Endometrial microvascular endothelial cells (primary cell): ENCODE data around the gene FAAP20. TPM values are rescaled to one million over a fixed set of nuclear protein-coding genes. Genes with fewer than 3 reads are reported as not detected.

Experiments used
- in situ Hi-C: cut with HindIII; loops from 2 replicates; pipeline ENCODE4 v1.10.0; 2017; ENCODE audit warnings: low sequenced_read_pairs, low pct_unique_long_range_greater_than_20kb; ENCODE audit errors: inconsistent ontology term
- total RNA-seq: library from RNA; depleted of rRNA; stranded (reverse); fragments of >200 nt; gene quantifications from one replicate; pipeline ENCODE4 v1.2.3, GENCODE V29; 2015; ENCODE audit errors: inconsistent ontology term

The FAAP20 gene, protein sequence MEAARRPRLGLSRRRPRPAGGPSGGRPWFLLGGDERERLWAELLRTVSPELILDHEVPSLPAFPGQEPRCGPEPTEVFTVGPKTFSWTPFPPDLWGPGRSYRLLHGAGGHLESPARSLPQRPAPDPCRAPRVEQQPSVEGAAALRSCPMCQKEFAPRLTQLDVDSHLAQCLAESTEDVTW
- 34.9 TPM for total RNA-seq

DNA sequence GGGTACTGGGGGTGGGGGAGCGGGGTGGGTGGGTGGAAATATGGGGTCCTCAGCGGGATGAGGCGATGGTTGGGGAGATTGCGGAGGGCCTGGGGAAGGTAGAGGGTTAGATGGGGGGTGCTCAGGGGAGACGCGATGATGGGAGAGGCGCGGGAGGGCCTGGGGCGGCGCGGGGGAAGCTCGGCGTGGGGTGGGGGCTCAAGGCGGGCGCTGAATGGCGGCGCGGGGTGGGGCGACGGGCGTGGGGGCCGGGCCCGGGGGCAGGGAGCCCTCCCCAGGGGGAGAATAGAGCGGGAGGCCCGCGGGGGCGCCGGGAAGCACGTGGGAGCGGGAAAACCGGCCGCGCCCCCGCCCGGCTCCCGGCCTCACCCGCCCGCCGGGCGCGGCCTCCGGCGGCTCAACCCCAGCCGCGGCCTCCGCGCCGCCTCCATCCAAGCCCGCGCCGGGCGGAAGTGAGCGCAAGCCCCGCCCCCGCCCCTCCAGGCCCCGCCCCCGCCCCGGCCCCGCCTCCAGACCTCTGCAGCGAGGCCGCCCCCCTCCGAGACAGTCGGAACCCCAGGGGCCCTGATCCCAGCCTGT lies at the start of gene FAAP20:
TSS of gene FAAP20 (minus strand) at position 454 of the 579 bp plus-strand sequence. CDS start at position 431, 23 bp downstream.
- in situ Hi-C loops: loop anchor here (10.0 kb wide), 2 partner anchors 110 to 200 kb away; partner anchors contain the start of genes MORN1 and RER1

DNA sequence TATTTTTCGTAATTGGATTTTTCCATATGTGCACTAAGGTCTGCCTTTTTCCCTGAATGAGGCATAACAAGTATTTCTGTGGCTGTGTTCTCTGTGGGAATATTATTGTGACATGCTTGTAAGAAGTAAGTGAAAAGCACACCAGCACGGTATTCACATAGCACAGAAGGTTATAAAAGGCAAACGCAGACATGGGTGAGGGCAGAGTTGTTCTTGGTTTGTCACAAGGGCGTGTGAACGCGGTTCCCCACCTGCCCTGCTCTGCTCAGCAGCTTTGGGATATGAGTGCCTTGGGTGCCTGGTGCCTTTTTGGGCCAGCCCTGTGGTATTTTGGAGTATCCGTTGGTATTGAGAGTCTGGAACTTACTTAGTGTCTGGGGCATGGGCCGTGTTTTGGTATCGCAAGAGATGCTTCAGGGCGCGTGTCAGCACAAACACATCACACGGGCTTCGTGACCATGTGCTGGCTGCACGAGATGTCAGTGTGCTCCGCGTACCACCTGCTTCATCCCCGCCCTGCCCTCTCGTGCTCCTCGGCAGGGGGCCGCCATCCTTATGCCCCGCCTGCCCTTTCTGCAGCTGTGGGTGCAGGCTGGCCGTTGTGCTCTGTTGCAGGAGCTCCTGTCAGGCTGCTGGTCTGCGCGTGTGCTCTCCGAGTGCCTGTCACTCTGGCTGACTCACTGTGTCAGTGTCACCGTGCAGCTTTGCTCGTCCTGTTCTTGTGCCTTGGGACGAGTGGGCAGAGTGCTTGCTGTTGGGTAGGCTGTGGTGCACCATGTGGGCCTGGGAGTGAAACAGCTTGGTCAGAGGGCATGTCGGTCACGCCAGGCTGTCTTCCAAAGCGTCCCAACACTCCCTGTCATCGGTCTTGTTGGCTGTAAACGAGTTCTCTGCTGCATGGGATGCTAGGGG lies 48.5 kb upstream of the FAAP20 start:
- in situ Hi-C loops: no loop called here

DNA sequence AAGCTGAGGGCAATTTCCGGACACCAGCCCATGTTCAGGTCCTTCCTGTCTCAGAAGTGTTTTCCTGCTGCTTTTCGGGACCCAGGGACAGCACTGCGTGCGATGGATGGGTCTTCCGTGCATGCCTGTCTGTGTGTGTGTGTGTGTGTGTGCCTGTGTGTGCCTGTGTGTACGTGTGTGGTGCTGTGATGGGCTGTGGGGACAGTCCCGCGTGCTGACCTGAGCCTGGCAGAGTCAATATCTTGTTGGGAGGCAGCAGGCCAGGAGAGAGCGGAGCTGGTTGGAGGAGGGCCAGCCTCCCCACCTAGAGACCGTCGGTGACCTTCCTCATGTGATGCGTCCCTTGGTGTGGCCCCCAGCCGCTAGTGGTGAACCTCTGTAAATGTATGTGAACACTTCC lies 47.2 kb upstream of the FAAP20 start:
- in situ Hi-C loops: no loop called here

DNA sequence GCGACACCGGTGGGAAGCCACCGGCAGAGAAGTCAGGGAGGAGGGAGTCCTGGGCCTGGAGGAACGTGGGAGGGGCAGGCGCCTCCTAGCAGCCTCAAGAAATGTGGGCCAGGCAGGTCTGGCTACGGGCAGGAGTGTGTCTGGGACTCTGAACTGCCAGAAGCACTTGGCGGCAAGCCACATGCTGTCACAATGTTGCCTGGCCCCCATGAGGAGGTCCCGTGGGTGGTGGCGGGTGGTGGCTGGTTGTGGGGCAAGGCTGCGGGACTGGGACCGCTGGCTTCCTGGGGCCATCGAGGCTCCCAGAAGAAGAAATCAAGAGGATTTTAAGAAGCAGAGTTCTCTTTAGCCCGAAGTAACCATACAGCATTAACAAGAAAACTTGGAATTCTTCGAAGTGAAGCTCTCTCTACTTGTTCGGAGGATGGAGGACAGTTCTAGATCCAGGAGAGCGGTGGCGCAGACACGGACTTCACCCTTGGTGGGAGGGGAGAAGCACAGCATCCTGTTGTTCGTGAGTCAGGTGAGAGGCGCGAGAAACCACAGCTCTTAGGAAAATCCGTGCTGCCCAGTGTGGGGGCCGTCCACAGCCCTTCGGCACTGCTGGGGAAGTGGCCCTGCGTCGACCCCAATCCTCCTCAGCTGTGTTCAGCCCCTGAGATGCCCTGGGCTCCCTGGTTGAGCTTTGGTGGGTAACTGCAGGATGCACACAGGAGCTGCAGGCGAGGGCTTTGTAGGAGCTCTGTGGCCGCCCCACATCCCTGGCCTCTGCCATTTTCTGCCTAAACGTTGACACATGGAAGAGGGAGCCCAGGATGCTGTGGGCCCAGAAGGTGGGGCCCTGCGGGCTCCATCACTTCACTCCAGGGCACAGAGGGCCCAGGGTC lies 45.9 kb upstream of the FAAP20 start:
- in situ Hi-C loops: no loop called here

DNA sequence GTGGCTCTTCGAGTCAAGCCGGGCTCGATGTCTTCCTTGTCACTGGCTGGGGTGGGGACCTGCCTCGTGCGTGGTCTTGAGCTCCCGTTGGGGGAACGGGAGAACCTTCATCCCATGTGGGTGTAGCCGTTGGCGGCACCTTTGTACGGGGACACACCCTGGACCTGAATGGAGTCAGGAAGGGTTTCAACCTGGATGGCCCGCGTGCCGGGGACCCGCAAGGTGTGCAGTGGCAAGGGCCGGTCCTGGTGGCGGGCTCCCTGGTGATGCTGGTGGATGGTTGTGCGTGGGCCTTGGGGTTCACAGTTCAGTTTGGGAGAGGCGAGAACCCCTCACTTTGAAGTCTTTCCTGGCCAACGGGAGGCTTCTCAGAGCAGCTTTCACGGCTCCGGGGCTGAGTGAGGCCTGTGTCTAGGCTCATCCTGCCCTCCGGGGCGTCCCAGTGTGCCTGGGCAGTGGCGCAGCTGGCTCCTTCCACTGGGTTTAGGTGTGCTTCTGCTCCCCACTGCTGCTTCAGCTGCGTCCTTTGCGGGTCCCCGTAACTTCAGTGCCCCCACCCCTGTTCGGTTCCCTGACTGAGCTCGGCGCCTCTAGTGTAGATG lies 44.9 kb upstream of the FAAP20 start:
- in situ Hi-C loops: no loop called here

DNA sequence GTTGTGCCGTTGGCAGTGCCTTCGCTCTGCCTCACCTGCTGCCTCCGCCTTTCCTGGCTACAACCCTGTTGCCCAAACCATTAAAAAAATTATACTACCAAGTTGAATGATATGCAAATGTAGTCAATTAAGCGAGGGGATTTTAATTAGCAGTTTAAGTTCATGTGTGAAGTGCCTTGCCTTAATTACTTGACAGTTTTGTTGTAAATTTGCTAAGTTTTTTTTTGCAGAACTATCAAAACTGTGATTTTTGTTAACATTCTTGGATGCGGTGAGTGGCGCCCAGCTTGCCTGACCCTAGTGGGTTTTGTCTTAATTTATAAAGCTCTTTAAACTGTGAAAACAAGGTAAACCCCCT lies 44.4 kb upstream of the FAAP20 start:
- in situ Hi-C loops: no loop called here

DNA sequence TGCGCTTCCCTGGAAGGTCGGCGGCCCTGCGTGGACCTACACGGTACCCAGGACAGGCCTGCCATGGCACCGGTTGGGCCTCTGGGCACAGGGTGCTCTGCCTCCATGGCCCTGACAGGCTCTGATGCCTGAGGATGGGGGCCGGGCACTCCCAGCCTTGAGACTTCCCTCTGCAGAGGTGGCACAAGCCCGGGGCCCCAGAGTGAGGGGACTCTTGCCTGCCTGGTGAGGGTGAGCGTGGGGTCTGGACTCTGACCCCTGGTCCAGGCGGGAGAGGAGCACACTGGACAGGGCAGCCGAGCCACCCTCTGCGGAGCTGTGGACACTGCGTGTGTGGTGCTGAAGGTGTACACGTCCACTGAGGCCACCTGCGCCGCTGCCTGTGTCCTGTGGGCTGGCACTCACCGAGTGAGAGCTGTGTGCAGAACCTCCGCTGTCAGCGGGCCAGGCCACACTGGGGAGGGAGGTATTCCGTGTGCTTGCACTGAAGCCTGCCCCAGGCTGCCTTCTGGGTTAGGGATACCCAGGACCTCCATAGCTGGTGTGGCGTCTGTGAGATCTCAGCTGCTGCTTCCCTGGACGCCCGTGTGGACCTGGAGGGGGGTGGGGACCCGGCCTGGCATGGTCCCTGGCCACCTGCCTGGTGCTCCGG lies 43.9 kb upstream of the FAAP20 start:
- in situ Hi-C loops: no loop called here

DNA sequence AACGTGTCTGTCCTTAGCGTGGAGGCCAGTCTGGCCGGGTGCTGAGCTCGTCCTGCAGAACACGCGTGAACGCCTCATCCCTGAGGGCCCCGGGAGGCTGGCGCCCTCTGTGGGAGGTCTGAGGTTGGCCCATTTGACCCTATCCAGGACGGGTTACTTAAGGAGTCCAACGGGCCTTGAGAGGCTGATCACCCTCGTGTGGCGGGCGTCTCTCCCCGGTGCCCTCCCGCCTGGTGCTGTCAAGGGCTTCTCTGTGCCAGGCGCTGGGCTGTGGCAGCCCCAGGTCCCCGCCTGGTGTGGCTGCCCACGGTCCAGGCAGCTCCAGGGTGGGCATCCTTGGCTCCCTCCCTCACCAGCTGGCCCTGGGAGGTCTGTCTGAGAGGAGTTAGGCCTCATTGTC lies 43.2 kb upstream of the FAAP20 start:
- in situ Hi-C loops: no loop called here

DNA sequence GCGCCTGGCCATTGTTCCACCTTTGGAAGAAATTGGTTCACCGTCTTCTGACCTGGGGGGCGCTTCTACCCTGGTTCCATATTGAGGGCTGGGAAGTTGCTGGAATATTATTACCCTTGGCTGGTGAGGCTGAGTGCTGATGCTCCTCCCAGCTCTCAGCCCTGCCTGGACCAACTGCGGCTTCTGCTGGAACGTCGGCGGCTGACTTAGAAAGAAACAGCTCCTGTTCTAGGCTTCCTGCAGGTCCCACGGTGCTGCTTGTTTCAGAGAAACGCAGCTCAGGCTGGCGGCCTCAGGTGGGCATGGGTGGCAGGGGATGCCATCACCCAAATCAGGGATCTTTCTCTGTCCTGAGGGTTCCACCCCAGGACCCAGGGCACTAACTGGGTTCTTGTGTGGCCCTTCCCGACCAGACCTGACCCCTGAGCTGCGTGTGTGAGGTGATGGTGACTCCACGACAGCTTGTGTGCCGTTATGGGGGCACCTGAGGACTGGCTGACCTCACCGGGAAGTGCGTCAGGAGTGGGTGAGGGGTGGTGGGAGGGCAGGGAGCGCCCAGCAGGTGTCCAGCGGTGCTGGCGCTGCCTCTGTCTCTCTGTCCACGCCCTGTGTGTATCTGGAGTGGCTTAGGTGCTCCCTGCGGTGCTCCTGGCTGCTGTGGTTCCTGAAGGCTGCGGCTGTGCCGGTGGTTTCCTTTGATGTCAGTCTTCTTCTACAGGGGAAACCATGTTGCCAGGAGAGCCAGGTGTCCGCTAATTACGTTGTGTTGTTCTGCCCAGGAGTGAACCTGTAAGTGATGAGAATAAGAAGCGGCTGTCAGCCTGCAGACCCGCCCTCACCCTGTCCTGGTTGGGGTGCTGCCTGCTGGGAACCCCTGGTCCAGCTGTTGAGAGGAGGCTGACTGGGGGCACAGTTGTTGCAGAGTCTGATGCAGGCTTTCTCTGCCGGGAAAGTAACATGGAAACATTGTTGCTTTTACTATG lies 42.4 kb upstream of the FAAP20 start:
- in situ Hi-C loops: no loop called here

DNA sequence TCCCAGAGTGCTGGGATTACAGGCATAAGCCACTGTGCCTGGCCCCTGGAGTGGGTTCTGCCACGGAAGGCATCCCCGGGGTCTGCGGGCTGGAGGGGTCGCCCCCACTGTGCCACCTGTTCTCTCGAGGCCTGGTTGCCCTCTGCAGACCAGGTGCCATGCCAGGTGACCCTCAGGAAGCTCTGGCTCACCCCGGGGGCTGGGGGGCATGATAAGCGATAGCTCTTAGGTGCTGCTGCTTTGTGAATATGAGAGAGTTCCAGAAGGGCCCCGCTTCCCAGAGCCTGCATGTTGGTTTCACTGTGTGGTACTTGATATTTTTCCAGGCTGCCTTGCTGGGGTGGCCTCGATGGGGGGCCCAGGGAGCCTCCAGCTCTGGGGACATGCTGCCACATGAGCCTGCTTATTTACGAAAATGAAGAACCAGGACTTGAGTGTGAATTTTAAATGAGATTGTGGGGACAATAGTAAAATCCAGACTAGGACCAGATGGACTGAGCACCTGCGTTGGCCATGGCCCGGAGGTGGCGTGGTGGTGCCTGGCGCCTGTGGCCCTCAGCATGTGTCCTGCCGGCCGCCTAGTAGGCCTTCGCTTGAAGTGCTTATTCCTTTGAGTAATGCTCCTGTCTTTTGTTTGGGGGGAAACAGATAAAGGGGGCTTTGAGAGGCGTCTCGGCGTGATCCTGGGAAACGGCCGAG lies 40.9 kb upstream of the FAAP20 start:
- in situ Hi-C loops: no loop called here

DNA sequence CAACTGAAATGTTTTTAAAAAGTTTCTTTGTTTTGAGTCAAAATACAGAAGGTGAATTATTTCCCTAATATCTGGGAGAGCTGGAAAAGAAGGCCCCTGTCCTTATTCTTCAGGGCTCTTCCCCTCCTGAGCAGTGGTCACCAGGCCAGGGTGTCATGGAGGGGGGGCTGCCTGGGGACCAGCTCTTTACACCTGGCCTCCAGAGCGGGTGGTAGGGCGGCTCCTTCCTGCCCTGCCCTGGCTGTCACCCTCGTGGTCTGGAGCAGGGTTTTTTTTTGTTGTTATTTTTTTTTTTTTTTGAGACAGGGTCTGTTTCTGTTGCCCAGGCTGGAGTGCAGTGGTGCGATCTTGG lies 40.2 kb upstream of the FAAP20 start:
- in situ Hi-C loops: no loop called here

DNA sequence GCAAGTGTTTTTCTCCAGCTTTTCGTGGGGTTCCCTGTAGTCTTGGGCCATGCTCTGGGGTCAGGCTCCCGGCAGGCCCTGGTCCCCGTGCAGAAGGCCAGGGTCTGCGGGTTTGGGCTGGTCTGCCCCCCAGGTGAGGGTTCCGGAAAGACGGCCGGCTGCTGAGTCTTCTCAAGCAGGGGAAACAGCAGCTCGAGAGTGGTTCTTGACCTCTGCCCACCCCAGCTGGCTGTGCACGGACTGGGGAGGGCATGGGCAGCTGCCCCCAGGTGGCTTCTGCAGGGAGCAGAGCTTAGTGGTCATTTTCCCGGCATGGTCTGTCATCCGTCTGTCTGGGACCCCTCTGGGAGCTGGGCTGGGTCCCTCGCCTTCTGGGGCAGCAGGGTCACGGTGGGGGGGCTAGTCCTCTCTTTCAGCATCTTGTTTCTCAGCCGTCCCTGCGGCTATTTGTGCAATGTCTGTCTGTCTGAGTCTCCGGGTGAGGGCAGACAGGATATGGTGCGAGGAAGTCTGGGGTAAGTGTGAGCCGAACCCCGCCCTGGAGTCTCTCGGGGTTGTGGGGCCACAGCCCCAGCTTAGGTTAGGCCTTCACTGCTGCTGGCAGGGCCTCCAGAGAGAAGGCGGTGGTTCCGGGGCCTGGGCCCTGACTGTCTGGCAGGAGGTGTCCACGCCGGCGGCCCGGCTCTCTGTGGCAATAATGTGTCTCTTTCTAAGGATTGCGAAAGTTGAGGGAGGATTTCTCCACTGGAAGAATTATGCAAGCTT lies 39.6 kb upstream of the FAAP20 start:
- in situ Hi-C loops: no loop called here

DNA sequence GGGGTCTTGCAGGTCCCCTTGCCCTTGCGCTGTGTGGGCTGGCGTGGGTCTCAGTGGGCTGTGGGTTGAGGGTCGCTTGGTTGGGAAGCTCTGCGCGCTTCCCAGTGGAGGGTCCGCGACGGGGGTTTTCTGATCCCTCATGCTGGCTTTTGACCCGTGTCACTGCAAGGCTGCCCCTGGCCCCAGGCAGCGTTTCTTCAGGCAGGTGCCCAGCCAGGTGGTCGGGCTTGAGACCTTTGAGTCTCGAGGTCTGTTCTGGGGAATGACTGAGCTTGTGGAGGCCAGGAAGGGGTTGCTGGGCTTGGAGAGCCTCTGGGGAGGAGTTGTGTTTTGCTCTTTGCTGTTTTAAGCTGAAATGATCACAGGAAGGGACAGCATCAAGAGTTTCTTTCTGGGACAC lies 38.9 kb upstream of the FAAP20 start:
- in situ Hi-C loops: no loop called here

DNA sequence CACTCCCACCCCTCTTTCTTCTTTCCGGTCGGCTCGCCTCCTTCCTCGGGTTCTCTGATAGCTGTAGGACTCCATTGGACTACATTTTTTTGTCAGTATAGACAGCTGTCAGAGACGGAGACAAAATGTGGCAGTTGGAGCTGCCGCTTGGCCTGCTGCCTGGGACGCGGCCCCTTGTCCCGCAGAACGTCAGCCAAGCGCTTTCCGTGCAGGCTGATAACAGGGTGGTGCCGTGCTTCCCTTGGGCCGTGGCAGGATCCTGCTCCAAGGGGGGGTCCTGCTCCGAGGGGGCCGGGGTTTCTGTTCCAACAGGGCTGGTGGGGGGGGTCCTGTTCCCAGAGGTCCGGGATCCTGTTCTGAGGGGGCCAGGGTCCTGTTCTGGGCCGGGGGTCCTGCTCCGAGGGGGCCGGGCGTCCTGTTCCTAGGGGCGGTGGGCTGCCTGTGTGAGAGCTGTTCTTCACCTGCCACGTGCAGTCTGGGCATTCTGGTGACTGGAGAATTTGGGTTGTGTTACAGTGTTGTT lies 38.4 kb upstream of the FAAP20 start:
- in situ Hi-C loops: no loop called here

DNA sequence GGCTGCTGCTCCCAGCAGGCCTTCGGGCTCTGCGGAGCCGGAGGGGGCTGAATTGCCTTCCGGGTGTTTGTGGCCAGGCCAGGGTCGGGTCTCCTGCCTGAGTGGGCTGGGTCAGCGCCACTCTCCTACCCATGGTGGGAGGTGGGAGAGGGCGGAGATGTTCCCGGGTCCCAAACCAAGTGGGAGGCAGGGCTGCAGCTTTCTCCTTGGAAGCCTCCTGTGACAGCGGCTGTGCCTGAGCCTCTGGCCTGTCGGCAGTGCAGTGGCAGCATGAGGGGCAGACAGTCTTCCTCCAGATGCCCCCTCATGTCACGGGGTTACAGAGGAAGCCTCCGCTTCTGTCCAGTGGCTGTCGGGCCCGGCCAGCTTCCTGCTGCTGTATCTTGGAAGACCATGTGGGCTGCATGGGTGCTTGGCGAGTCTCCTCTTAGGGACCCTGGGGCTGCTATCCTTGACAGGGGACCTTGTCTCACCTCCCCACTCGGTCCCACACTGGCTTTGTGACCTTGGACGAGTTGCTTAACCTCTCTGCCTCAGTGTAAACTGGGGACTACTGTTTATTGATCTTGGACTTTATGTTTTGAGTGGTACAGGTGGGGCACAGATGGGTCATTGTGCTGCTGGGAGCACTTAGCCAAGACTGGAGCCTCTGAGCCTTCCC lies 37.8 kb upstream of the FAAP20 start:
- in situ Hi-C loops: no loop called here
